Measurements from ENCODE around the gene PPIP5K2. TPM values are rescaled to one million over a fixed set of nuclear protein-coding genes. Genes with fewer than 3 reads are reported as not detected.

The PPIP5K2 gene
- total RNA-seq, 1 donor from 2014 or later = 108 TPM

GRCh38 chr5:103166706-103167105, 46.6 kb downstream of the PPIP5K2 start:
- H3K27me3 ChIP-seq = no peaks in the 10 kb centered on the region
- TF ChIP-seq EZH2phosphoT487 (IDR thresholded peaks at IDR 0.05) (no peak), CTCF (IDR thresholded peaks at IDR 0.05) (no peak), EZH2 (IDR thresholded peaks at IDR 0.05) (no peak)
- no peak overlapping the region for H3K27ac ChIP-seq
- H3K36me3 ChIP-seq = peaks cover 5% of the 10 kb centered on the region
- H3K4me3 ChIP-seq = no peak overlapping the region
- H3K79me2 ChIP-seq (ENCODE audit: low read depth) = no peaks in the 10 kb centered on the region
- no peak overlapping the region for H3K27ac Mint-ChIP-seq
- no peaks in the 10 kb centered on the region for H4K20me1 ChIP-seq (ENCODE audit: low read depth)
- H3K9me3 Mint-ChIP-seq = no peaks in the 10 kb centered on the region
- H3K4me2 ChIP-seq = no peak overlapping the region
- H3K4me3 Mint-ChIP-seq = no peak overlapping the region
- H3K4me1 Mint-ChIP-seq = no peaks in the 10 kb centered on the region
- H3K9me3 ChIP-seq (ENCODE audit: low read depth) = no peaks in the 10 kb centered on the region
- H3K4me1 ChIP-seq = no peaks in the 10 kb centered on the region
- H3K36me3 Mint-ChIP-seq = peaks cover 10% of the 10 kb centered on the region
- H3K9ac ChIP-seq = no peak overlapping the region
- no peaks in the 10 kb centered on the region for H3F3A ChIP-seq (ENCODE audit: low read depth)
- no peak overlapping the region for H2AFZ ChIP-seq (replicated peaks)
- H3K27me3 Mint-ChIP-seq (ENCODE audit: insufficient read depth, low read depth) = no peaks in the 10 kb centered on the region
- DNase-seq (ENCODE audit: low spot score) = no peak

- H3K27ac Mint-ChIP-seq = no peak overlapping the region
- no peak overlapping the region for H3K27ac ChIP-seq
- no peaks in the 10 kb centered on the region for H3K36me3 ChIP-seq
- no peak overlapping the region for H3K4me2 ChIP-seq
- H3K9me3 Mint-ChIP-seq = no peaks in the 10 kb centered on the region
- H3K27me3 Mint-ChIP-seq (ENCODE audit: insufficient read depth, low read depth) = no peaks in the 10 kb centered on the region
- H3K9ac ChIP-seq = no peak overlapping the region
- no peak overlapping the region for H3K4me3 ChIP-seq
- no peaks in the 10 kb centered on the region for H3K4me1 ChIP-seq
- H3K36me3 Mint-ChIP-seq = peaks cover 14% of the 10 kb centered on the region
- no peaks in the 10 kb centered on the region for H3F3A ChIP-seq (ENCODE audit: low read depth)
- no peak for DNase-seq (ENCODE audit: low spot score)
- H2AFZ ChIP-seq (replicated peaks) = no peak overlapping the region
- no peaks in the 10 kb centered on the region for H3K4me1 Mint-ChIP-seq
- no peak overlapping the region for H3K4me3 Mint-ChIP-seq
- H3K27me3 ChIP-seq = no peaks in the 10 kb centered on the region
- H3K9me3 ChIP-seq (ENCODE audit: low read depth) = no peaks in the 10 kb centered on the region
- no peaks in the 10 kb centered on the region for H3K79me2 ChIP-seq (ENCODE audit: low read depth)
- TF ChIP-seq EZH2phosphoT487 (IDR thresholded peaks at IDR 0.05) (no peak), EZH2 (IDR thresholded peaks at IDR 0.05) (no peak), CTCF (IDR thresholded peaks at IDR 0.05) (no peak)
- H4K20me1 ChIP-seq (ENCODE audit: low read depth) = no peaks in the 10 kb centered on the region
Observed at GRCh38 chr5:103174147-103174546, 54.0 kb downstream of the PPIP5K2 start.

- H4K20me1 ChIP-seq (ENCODE audit: low read depth) = no peaks in the 10 kb centered on the region
- no peaks in the 10 kb centered on the region for H3K27me3 Mint-ChIP-seq (ENCODE audit: insufficient read depth, low read depth)
- H3K4me3 ChIP-seq = no peak overlapping the region
- no peak overlapping the region for H3K27ac ChIP-seq
- H3K4me3 Mint-ChIP-seq = no peak overlapping the region
- no peak for DNase-seq (ENCODE audit: low spot score)
- TF ChIP-seq EZH2 (IDR thresholded peaks at IDR 0.05) = no peak
- no peak for TF ChIP-seq EZH2phosphoT487 (IDR thresholded peaks at IDR 0.05)
- no peak for TF ChIP-seq CTCF (IDR thresholded peaks at IDR 0.05)
- H3K9ac ChIP-seq = no peak overlapping the region
- no peaks in the 10 kb centered on the region for H3K9me3 Mint-ChIP-seq
- no peaks in the 10 kb centered on the region for H3F3A ChIP-seq (ENCODE audit: low read depth)
- no peaks in the 10 kb centered on the region for H3K4me1 ChIP-seq
- H3K4me1 Mint-ChIP-seq = no peaks in the 10 kb centered on the region
- H2AFZ ChIP-seq (replicated peaks) = no peak overlapping the region
- no peak overlapping the region for H3K4me2 ChIP-seq
- H3K79me2 ChIP-seq (ENCODE audit: low read depth) = no peaks in the 10 kb centered on the region
- H3K36me3 ChIP-seq = peaks cover 10% of the 10 kb centered on the region
- H3K27ac Mint-ChIP-seq = no peak overlapping the region
- H3K36me3 Mint-ChIP-seq = peaks cover 17% of the 10 kb centered on the region
- H3K27me3 ChIP-seq = no peaks in the 10 kb centered on the region
- H3K9me3 ChIP-seq (ENCODE audit: low read depth) = no peaks in the 10 kb centered on the region
Observed at GRCh38 chr5:103177543-103177942, 57.4 kb downstream of the PPIP5K2 start.

Data from neural progenitor cell (in vitro differentiated cells).